GM18870 (cell line): ENCODE measurements around the gene SEMA4D.

ENCODE experiments used
- ATAC-seq: cut with Tn5 transposase; IDR thresholded peaks from one replicate; pipeline ENCODE4 v1.9.1; 2021; ENCODE audit warnings: moderate library complexity; ENCODE audit not compliant: unreplicated experiment

SEMA4D gene

GRCh38 chr9:89529243-89530035 lies 31.5 kb upstream of the SEMA4D start:
- no peak for ATAC-seq

DNA sequence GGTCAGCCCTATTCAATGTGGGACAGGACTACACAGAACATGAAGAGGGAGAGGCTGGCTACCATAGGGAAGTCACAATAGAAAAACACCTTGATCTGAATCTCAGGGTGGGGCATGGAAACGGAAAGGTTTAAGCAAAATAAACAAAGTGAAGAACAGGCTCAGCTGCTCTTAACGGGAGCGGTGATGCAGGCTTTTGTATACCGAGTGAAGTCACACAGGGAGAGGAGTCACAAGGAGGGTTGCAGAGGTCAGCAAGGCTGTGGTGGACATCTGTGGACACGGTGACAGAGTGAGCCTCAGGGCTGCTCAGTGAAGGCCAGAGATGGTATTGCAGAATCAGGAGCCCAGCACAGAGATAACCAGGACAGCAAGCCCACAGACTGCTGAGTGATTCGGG lies 30.6 kb upstream of the SEMA4D start:
- ATAC-seq = no peak

- ATAC-seq = no peak
Observed at GRCh38 chr9:89528131-89528530, 30.2 kb upstream of the SEMA4D start.

DNA sequence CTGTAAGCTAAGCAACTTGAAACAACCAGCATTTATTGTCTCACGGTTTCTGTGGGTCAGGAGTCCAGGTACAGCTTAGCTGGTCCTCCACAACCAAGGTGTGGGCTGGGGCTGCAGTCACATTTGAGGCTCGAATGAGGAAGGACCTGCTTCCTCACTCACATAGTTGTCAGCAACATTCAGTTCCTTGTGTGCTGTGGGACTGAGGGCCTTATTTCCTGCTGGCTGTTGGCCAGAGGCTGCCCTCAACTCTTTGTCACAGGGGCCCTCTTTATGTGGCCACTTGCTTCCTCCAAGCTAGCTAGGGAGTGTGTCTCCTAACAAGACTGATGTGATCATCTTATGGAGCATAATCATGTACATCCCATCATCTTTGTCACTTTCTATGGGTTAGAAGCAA lies 29.2 kb upstream of the SEMA4D start:
- no peak for ATAC-seq

DNA sequence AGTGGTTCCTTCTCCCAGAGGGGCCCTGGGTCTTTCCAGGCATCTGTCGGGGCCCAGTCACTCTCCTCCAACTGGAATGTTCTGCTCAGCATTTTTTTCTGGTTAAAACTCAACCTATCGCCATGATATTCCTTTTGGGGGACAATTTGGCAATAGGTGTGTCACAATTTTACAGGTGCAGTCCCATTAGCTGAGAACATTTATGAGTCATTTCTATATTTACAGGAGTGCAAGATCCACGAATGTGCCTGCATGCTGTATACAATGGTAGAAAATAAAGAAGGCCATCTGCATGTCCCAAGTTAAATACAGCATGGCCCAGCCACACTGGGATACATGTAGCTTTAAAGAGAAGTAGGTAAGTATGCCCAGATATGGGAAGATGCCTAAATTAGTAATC lies 28.8 kb upstream of the SEMA4D start:
- ATAC-seq = no peak

DNA sequence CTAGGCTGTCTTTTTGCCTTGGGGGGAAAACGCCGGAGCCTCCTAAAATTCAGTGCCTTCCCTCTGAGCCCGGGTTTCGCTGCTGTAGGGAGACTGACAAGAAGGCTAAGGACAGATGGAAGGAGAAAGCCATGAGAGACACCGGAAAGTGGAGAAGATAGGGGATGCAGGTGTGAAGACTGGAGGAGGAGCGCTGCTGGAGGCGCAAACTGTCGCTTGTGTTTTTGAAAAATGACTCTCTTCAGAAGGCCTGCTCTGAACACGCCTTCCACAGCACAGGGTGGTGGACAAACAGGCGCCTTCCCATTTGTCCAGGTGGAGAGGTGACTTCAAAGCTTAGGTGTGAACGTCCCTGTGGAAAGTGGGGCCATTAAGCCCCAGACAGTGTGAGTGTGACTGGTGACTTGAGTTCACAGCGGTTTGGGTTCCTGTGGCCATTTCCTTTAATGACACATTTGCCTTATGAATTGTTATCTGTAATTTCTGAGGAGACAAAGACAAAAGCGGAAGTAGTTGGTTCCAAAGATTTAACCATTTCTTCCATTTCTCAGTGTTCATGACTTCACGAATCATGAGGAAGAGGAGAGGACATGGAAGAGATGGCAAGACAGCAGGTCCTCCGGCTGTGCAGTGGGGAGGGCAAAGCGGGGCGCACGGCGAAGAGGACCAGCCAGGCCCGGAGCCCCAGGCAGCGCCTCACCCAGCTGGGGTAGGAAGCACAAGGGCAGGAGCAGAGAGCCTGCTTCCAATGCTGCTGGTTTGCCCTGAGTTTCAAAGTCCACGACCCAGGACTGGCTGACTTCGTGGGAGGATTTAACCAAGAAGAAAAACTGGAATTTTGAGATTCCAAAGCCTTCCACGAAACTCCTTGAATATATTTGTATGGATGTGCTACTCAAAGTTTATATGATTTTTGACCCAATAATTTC lies 27.8 kb upstream of the SEMA4D start:
- no peak for ATAC-seq

GRCh38 chr9:89524963-89525362 lies 27.1 kb upstream of the SEMA4D start:
- ATAC-seq = no peak

- no peak for ATAC-seq
Observed at GRCh38 chr9:89523948-89524347, 26.0 kb upstream of the SEMA4D start.

DNA sequence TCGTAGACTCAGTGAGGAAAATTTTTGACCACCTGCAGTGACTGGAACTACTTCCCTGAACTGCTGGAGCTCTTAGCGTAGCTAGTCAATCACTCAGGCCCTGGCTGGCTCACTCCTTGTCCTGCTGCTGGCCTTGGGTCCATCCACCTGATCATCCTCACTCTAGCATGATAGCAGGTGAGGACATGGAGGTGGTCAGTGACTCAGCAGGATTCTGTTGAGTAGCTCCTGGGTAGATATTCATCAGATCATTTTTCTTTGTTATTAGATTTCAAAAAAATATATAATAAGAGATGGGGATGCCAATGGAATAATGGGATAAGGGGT lies 25.0 kb upstream of the SEMA4D start:
- no peak for ATAC-seq

- peak; percentile 81 for ATAC-seq
Observed at GRCh38 chr9:89522261-89522958, 24.5 kb upstream of the SEMA4D start.

DNA sequence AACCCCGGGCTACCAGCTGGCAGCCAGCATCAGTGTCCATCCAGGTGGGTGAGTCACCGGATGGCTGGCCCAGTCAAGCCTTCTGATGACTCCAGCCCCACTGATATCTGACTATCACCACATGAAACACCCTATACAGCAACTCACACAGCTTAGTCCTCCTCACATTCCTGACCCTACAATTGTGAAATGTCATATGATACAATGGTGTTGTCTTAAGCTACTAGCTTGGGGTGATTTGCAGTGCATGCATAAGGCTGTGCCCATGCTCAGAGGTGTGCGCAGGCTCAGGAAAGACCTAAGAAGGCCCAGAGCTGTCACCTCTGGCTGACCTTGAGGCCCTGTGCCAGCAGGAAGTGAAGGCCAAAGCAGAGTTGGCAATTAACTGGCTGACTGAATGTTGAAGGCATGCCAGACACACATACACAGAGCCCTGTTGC lies 21.5 kb upstream of the SEMA4D start:
- no peak for ATAC-seq

DNA sequence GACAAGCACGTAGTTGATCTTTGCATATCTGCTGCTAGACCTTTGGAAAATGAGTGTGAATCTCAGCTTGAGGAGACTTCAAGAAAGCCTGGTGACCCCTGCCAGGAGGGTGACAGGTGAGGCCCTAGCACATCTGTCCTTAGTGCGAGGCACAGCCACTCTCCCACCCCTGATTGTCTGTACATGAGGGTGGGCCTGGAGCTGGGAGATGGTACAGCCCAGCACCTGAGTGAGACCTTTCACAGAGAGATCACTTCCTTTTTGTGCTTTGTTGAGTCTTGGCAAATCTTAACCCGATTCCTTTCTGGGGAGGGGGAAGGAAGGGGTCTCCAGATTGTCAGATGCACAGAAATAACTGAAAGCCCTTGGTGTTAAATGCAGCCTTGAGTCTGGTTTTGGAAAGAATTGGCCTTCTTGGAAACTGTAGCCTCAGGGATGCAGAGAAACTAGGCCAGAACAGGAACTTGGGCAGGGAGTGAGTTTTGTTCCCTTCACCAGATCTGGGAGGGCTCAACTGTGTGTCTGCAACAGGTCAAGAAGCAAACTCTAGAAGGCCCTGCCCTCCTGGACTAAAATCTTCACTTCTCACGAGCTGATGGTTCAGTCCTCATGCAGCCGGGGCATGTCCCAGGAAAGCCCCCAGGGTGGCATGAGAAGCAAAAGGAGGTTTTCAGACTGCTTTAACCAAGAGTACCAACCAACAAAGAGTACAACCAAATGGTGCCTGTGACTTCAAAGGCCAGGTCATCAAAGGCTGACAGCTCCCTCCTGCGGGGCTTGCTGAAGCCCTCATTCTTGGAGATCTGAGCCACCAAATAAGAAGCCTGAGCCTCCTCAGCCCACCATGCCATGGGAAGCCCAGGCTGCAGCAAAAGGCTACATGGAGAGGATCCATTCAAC lies 20.8 kb upstream of the SEMA4D start:
- ATAC-seq = no peak

- ATAC-seq = no peak
Observed at GRCh38 chr9:89515416-89515815, 17.5 kb upstream of the SEMA4D start.

GRCh38 chr9:89514956-89515355 lies 17.0 kb upstream of the SEMA4D start:
- no peak for ATAC-seq

- ATAC-seq = no peak
Observed at GRCh38 chr9:89514337-89514736, 16.4 kb upstream of the SEMA4D start.

DNA sequence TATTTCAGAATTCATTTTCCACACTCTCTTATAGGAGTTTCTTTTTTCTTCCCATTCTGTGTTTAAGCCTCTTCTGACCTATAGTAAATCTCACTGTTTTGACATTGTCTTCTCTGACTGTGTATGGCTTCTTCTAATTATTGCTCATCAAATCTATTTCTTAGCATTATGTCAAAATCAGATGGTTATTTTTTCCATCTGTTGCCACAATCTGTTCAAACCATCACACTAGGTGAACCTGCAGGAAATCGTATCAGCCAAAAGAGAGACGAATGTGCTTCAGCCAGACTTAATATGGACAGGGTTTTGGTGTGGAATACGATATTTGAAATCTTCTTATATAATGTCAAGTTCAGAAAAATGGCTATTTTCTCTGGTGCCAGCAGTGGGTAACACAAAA lies 15.9 kb upstream of the SEMA4D start:
- no peak for ATAC-seq

DNA sequence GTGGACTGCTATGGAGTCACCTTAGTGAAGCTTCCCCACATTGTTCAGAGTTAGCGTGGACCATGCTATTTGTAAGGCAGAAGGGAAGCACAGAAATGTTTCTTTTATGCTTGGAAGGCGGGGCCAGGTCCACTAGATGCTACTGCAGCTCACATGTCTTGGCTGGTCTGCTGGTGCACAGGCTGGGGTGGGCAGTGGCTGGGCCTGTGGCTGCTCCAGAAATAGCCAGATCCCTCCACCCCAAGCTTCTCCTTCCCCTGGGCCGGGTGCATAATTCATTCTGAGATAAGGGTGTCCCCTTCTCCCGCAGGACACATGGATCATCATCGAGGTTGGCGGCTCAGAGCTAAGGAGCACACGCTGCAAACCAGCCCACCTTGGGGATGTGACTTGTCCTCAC lies 14.5 kb upstream of the SEMA4D start:
- no peak for ATAC-seq

DNA sequence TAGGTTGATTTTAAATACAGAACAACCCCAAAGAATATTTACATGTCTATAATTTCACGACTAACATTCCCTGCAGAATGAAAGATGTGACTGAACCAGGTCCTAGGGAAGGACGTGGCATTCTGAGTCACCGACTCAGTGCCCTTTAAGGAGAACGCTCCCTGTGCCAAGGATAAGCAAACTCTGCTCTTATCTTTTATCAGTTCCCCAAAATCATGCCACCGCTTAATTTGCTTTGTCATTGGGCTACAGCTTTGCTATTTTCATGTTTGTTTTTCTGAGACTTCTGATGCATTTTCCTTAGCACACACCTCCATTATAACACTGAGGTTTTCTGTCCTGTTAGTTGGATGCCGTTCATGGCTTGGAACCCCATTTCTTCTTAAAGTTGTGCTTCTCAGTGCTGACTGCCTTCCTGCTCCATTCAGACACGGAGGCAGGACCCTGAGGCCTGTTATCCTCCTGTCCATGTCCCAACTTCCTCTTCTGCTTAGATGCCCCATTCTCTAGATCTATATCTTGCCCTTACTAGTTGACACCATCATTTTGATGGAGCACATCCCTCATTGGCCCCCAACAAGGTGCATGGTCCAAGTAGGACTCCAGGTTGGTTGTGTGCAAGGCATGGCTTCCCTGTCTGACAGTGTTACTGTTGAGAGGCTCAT lies 11.2 kb upstream of the SEMA4D start:
- no peak for ATAC-seq

- ATAC-seq = no peak
Observed at GRCh38 chr9:89505911-89506310, 8.0 kb upstream of the SEMA4D start.

- ATAC-seq = no peak
Observed at GRCh38 chr9:89505048-89505447, 7.1 kb upstream of the SEMA4D start.
